ENCODE results near the gene CDC25A.
"Not testable (repeated sequence)": the region's sequence is repeated elsewhere in the genome, so short reads cannot be mapped to it uniquely, and the experiment has no call there.

CDC25A gene

DNA sequence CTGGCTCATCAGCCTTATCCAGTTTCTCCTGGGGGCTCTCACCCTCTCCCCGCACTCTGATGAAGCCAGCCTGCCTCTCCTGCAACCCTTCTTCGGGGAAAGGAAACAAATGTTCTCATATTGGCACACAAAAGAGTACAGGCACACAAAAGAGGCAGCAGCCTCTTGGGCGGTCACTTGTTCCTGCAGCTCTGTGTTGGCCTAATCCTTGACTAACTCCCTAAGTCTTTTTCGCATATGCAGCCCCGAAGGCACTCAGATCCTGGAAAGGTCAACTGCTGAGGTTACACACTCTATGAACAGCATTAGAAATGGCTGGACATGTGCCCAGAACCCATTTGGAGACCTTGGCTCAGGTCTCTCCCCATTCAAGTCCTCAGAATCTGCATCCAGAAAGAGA lies 27.7 kb upstream of the CDC25A start:
- TF ChIP-seq, protein P1, sequence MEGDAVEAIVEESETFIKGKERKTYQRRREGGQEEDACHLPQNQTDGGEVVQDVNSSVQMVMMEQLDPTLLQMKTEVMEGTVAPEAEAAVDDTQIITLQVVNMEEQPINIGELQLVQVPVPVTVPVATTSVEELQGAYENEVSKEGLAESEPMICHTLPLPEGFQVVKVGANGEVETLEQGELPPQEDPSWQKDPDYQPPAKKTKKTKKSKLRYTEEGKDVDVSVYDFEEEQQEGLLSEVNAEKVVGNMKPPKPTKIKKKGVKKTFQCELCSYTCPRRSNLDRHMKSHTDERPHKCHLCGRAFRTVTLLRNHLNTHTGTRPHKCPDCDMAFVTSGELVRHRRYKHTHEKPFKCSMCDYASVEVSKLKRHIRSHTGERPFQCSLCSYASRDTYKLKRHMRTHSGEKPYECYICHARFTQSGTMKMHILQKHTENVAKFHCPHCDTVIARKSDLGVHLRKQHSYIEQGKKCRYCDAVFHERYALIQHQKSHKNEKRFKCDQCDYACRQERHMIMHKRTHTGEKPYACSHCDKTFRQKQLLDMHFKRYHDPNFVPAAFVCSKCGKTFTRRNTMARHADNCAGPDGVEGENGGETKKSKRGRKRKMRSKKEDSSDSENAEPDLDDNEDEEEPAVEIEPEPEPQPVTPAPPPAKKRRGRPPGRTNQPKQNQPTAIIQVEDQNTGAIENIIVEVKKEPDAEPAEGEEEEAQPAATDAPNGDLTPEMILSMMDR (IDR thresholded peaks at IDR 0.05; ENCODE audit: insufficient read depth, low read depth, low read length, missing control alignments): no peak
- H3K4me3 ChIP-seq (ENCODE audit: low read length): no peak overlapping the region
- DNase-seq (ENCODE audit: low read depth): no peak

DNA sequence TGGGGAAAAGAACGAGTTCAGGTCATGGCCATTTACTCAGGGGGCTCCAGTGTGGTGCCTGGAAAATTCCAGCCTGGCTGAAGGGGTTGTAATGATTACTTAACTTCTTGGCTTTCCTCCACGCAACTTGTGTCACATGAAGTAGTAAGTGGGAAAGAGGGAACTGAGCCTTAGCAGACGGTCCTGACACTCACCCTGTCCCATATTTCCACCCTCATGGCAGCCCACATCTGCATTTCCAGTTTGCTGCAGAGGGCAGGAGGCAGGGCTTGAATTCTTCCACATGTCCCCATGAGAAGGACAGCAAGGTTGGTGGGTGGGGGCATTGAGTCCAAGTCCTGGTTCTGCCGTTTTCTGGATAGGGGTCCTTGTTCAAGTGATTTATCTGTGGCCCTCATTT lies 27.2 kb upstream of the CDC25A start:
- TF ChIP-seq, protein P1 (IDR thresholded peaks at IDR 0.05; ENCODE audit: insufficient read depth, low read depth, low read length, missing control alignments): no peak
- DNase-seq (ENCODE audit: low read depth): no peak

DNA sequence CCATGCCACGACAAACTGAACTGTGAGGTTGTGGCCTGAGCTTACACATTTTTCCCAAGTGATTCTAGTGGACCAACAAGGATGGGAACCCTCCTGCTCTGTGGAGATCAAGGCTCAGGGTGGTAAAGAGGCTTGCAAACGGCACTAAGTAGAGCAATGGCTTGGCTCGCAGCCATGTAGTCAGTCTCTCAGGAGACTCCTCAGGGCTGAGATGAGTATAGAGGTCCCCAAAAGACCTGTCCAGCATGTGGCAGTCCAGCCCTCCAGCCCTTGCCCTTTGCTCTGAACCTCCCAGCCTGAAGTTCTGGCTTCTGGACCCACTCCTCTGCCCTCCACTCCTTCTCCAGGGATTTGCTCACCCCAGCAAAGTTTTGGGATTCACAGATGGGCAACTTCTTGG lies 26.8 kb upstream of the CDC25A start:
- no peak overlapping the region for H3K4me3 ChIP-seq (ENCODE audit: low read length)
- DNase-seq (ENCODE audit: low read depth): no peak
- TF ChIP-seq, protein P1 (IDR thresholded peaks at IDR 0.05; ENCODE audit: insufficient read depth, low read depth, low read length, missing control alignments): no peak

More for the DNA sequence above, 27.2 kb upstream of the CDC25A start:
- no peak overlapping the region for H3K4me3 ChIP-seq (ENCODE audit: low read length)

DNA sequence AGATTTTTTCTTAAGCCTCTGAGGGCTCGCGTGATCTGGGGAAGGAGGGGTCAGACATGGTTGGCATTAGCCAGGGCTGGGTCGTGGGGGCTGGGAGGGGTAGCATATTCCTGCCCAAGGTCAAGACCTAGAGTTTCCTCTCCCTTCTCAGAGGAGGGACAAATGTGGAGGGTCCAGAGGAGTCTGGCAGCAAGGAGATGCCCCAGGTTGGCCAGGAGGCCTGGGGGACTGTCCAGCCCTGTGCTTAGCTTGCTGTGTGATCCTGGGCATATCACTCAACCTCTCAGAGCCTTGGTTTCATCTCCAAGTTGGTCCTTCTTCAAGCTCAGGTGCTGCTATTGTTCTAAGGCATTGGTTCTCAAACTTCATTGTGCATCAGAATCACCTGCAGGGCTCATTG lies 26.0 kb upstream of the CDC25A start:
- no peak for DNase-seq (ENCODE audit: low read depth)
- TF ChIP-seq, protein P1 (IDR thresholded peaks at IDR 0.05; ENCODE audit: insufficient read depth, low read depth, low read length, missing control alignments): no peak
- H3K4me3 ChIP-seq (ENCODE audit: low read length): no peak overlapping the region

DNA sequence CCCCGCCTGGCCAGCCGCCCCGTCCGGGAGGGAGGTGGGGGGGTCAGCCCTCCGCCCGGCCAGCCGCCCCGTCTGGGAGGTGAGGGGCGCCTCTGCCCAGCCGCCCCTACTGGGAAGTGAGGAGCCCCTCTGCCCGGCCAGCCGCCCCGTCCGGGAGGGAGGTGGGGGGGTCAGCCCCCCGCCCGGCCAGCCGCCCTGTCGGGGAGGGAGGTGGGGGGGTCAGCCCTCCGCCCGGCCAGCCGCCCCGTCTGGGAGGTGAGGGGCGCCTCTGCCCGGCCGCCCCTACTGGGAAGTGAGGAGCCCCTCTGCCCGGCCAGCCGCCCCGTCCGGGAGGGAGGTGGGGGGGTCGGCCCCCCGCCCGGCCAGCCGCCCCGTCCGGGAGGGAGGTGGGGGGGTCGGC lies 23.6 kb upstream of the CDC25A start:
- not testable (repeated sequence) for DNase-seq (ENCODE audit: low read depth); H3K4me3 ChIP-seq (ENCODE audit: low read length)

DNA sequence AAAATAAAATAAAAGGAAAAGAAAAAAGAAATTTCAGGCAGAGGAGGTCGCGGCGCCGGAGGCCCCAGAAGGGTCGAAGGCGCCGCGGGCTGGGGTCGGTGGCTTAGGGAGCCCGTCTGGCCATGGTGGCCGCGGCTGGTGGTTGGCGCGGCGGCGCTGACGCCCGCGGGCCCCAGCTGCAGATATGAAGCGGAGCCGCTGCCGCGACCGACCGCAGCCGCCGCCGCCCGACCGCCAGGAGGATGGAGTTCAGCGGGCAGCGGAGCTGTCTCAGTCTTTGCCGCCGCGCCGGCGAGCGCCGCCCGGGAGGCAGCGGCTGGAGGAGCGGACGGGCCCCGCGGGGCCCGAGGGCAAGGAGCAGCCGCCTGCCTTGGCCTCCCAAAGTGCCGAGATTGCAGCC lies 22.3 kb upstream of the CDC25A start:
- DNase-seq (ENCODE audit: low read depth); H3K4me3 ChIP-seq (ENCODE audit: low read length): not testable (repeated sequence)

DNA sequence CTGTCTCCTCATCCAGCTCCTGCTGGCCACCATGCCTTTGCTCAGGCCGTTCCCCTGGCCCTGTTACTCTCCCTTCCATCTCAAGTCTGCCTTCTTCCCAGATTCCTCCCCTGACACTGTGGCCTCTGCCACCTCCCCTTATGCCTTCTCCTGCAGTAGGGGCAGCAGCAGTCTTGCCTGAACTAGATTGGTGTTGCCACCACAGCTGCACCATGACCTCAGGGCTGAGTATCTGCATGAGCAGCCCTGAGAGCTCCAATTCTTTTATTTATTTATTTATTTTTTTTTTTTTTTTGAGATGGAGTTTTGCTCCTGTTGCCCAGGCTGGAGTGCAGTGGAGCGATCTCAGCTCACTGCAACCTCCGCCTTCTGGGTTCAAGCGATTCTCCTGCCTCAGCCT lies 21.2 kb upstream of the CDC25A start:
- no peak overlapping the region for H3K4me3 ChIP-seq (ENCODE audit: low read length)
- TF ChIP-seq, protein P1 (IDR thresholded peaks at IDR 0.05; ENCODE audit: insufficient read depth, low read depth, low read length, missing control alignments): no peak
- DNase-seq (ENCODE audit: low read depth): no peak

DNA sequence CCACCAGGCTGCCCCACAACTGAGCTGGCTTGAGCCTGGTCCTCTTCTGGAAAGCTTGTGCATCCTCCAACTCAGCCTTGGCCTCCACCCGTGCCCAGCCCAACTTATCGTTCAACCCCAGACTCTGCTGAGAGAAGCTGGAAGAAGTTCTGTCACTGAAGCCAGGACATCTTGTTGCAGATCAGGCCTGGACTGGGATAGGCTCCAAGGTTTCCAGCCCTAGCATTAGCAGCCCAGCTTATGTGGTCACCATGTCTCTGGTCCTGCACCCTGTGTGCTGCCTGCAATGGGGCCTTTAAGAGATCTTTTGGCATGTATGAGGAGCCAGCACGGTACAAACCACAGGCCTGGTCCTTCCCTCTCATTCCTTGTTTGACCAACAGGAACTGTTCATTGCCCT lies 19.9 kb upstream of the CDC25A start:
- DNase-seq (ENCODE audit: low read depth): no peak
- TF ChIP-seq, protein P1 (IDR thresholded peaks at IDR 0.05; ENCODE audit: insufficient read depth, low read depth, low read length, missing control alignments): no peak

More for the DNA sequence above, 19.9 kb upstream of the CDC25A start:
- H3K4me3 ChIP-seq (ENCODE audit: low read length): no peak overlapping the region
